BE2C (cell line): ENCODE data around the gene BTBD17.

ENCODE experiments used
- DNase-seq: peaks from one replicate; pipeline ENCODE4 v3.0.0-alpha.2; 2020
- H3K27me3 ChIP-seq: fragments of 250-450 bp; sonication (Bioruptor Pico); 2 replicates; pipeline ENCODE4 v1.5.1; 2020; ENCODE audit warnings: mild to moderate bottlenecking
- H3K36me3 ChIP-seq: fragments of 250-450 bp; sonication (Bioruptor Pico); 2 replicates; pipeline ENCODE4 v1.5.1; 2020; ENCODE audit warnings: mild to moderate bottlenecking
- H3K4me1 ChIP-seq: fragments of 250-450 bp; sonication (Bioruptor Pico); 2 replicates; pipeline ENCODE4 v1.5.1; 2020
- H3K4me3 ChIP-seq: 2 replicates; pipeline ENCODE4 v1.5.1; 2011; ENCODE audit warnings: low read depth, low read length
- H3K9me3 ChIP-seq: fragments of 250-450 bp; sonication (Bioruptor Pico); 2 replicates; pipeline ENCODE4 v1.5.1; 2020
- TF ChIP-seq, protein P1 (sequence below): IDR thresholded peaks from 2 replicates; pipeline ENCODE4 v1.5.1; 2012; ENCODE audit warnings: mild to moderate bottlenecking, low read depth, low read length

The BTBD17 gene

GRCh38 chr17:74337834-74338500, 23.7 kb downstream of the BTBD17 start:
- peaks cover 20% of the 10 kb centered on the region for H3K27me3 ChIP-seq
- TF ChIP-seq, protein P1, sequence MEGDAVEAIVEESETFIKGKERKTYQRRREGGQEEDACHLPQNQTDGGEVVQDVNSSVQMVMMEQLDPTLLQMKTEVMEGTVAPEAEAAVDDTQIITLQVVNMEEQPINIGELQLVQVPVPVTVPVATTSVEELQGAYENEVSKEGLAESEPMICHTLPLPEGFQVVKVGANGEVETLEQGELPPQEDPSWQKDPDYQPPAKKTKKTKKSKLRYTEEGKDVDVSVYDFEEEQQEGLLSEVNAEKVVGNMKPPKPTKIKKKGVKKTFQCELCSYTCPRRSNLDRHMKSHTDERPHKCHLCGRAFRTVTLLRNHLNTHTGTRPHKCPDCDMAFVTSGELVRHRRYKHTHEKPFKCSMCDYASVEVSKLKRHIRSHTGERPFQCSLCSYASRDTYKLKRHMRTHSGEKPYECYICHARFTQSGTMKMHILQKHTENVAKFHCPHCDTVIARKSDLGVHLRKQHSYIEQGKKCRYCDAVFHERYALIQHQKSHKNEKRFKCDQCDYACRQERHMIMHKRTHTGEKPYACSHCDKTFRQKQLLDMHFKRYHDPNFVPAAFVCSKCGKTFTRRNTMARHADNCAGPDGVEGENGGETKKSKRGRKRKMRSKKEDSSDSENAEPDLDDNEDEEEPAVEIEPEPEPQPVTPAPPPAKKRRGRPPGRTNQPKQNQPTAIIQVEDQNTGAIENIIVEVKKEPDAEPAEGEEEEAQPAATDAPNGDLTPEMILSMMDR = no peak
- no peak for DNase-seq
- H3K4me1 ChIP-seq = no peaks in the 10 kb centered on the region
- H3K9me3 ChIP-seq = peaks cover 5% of the 10 kb centered on the region; the same call in 1 of the 2 replicates
- no peaks in the 10 kb centered on the region for H3K36me3 ChIP-seq
- no peak overlapping the region for H3K4me3 ChIP-seq

- H3K4me1 ChIP-seq = no peaks in the 10 kb centered on the region
- peaks cover 20% of the 10 kb centered on the region for H3K27me3 ChIP-seq
- no peak for DNase-seq
- TF ChIP-seq, protein P1 = no peak
- H3K4me3 ChIP-seq = no peak overlapping the region
- H3K9me3 ChIP-seq = peaks cover 5% of the 10 kb centered on the region; the same call in 1 of the 2 replicates
- H3K36me3 ChIP-seq = no peaks in the 10 kb centered on the region
Observed at GRCh38 chr17:74336307-74336706, 25.4 kb downstream of the BTBD17 start.

GRCh38 chr17:74335529-74336062, 26.1 kb downstream of the BTBD17 start:
- TF ChIP-seq, protein P1 = no peak
- H3K27me3 ChIP-seq = peaks cover 20% of the 10 kb centered on the region

GRCh38 chr17:74334393-74335039, 27.2 kb downstream of the BTBD17 start:
- Histone ChIP-seq H3K27me3 (peaks cover 16% of the 10 kb centered on the region), H3K4me3 (no peak overlapping the region), H3K36me3 (no peaks in the 10 kb centered on the region), H3K4me1 (no peaks in the 10 kb centered on the region), H3K9me3 (peaks cover 5% of the 10 kb centered on the region; the same call in 1 of the 2 replicates)
- no peak for DNase-seq
- TF ChIP-seq, protein P1 = no peak

More at GRCh38 chr17:74335529-74336062, 26.1 kb downstream of the BTBD17 start:
- no peaks in the 10 kb centered on the region for H3K36me3 ChIP-seq
- H3K4me3 ChIP-seq = no peak overlapping the region
- no peak for DNase-seq
- H3K4me1 ChIP-seq = no peaks in the 10 kb centered on the region
- peaks cover 5% of the 10 kb centered on the region; the same call in 1 of the 2 replicates for H3K9me3 ChIP-seq

DNA sequence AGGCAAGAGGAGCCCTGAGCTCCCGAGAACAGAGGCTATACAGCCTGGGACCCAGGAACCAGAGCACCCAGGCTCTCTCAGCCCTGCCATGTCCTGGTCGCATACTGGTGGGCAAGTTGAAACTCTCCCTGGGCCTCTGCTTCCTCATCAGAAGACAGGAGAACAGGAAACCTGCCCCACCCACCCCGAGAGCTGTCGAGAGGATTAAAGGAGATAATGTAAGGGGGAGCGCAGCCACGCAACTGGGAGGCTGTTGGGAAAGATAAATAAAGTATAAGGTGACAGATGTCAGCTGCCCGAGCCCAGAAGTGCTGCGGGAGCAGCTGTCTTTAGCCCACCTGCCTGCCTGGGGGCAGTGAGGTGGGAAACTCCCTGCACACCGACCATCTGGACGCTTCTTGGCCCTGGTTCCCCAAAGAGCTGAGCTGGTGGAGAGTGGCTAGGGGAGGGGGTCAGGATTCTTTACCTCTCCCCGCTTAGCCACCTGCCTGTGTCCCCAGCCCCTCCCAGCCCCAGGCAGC, 28.8 kb downstream of the BTBD17 start:
- peaks cover 5% of the 10 kb centered on the region for H3K27me3 ChIP-seq
- peaks cover 5% of the 10 kb centered on the region; the same call in 1 of the 2 replicates for H3K9me3 ChIP-seq
- H3K4me1 ChIP-seq = no peaks in the 10 kb centered on the region
- no peak overlapping the region for H3K4me3 ChIP-seq
- no peak for DNase-seq
- TF ChIP-seq, protein P1 = no peak
- H3K36me3 ChIP-seq = no peaks in the 10 kb centered on the region
